NCI-H187 (cell line): ENCODE measurements around the gene BFSP1.

ENCODE experiments used
- DNase-seq, 2 experiments: peaks; one replicate each; lab custom pipeline; 2025; lab: John Stamatoyannopoulos, UW

BFSP1 gene

DNA sequence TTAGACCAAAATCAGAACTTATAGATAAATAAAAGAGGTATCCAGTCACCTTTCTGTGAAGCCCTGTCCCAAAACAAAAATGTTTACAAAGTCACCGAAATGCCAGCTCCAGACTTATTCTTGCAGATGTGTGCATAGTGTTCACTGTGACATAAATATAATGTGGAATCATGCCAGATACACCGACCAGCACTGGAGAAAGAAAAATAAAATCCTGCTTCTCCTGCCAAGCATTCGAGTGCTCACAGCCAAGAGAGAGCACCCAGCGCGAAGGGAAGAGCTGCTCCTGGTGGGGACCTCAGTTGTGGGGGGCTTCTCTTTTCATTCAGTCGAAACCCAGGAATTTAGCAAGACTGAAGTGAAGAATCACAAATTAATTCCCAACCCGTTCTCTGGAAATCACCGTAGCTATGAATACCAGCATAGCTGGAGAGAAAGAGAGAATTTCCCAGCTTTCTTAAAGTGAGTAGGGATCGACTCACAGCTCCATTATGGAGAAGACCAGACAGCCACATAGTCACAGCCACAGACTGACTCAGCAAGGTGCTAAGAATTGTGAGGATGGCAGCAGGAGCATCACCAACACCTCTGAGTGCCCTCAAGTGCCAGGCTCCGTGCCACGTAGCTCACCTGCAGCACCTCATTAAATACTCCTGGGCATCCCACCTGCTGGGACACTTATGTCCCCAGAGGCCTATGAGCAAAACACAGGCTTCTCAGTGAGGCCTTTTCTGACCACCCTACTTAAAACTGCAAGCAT lies 33.2 kb downstream of the BFSP1 start:
- DNase-seq, result no peak

- DNase-seq, result no peak
Observed at GRCh38 chr20:17495826-17496225, 35.4 kb downstream of the BFSP1 start.

- DNase-seq, result no peak
Observed at GRCh38 chr20:17494201-17494600, 37.0 kb downstream of the BFSP1 start.

DNA sequence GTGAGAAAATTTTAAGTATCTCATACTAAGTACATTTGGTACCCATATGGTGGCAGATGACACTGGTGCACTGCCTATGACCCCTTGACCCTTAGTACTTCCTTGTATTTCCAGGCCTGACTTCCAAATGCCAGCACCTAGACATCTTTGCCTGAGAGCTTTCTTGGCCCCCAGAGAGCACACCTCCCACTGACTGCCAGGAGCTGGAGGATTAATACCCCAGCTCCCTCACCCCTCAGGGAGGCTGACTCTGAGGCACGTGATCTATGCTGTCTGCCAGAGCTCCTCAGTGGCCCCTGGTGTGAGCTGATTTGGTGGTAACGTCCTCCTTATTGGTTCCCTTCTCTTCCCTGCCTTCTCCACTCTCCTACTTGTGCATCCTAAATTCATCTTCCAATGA lies 38.0 kb downstream of the BFSP1 start:
- DNase-seq, result no peak

DNA sequence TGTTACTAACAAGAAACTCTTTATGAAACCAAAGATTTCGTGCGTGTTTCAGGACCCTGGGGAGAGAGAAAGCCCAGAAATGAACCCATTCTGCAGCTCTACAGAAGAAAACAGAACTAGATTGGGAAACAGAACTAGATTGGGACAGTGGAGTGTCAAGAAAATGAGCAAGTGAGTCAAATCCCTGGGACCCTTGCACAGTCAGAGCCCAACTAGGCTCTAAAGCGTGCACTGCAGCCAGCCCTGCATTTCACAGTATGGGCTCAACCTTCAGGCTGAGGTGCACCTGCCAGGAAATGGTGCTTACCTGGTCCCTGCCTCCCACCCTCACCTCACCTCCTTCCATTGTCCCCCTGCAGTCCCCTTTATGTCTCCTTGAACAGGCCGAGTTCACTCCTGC lies 39.7 kb downstream of the BFSP1 start:
- DNase-seq, result no peak

DNA sequence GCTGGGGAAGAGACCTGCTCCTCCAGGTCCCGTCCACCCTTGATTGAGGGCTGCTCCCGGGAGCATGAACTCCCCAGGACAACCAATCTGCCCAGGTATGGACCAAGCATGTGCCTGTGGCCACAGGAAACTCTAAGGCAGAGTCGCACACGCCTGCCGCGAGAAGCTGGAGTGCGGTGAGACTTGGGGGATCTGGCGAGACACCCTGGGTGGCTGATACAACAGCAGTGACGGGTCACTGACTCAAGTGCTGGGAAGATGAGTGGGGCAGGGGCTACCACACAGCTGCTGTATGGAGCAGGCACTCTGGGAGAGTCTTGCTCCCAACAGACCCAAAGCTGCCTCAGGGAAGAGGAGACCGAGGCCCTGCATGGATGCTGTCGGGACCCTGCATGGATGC lies 40.1 kb downstream of the BFSP1 start:
- no peak for DNase-seq

GRCh38 chr20:17490501-17490900 lies 40.7 kb downstream of the BFSP1 start:
- no peak for DNase-seq

- no peak for DNase-seq
Observed at GRCh38 chr20:17488916-17489600, 42.1 kb downstream of the BFSP1 start.

DNA sequence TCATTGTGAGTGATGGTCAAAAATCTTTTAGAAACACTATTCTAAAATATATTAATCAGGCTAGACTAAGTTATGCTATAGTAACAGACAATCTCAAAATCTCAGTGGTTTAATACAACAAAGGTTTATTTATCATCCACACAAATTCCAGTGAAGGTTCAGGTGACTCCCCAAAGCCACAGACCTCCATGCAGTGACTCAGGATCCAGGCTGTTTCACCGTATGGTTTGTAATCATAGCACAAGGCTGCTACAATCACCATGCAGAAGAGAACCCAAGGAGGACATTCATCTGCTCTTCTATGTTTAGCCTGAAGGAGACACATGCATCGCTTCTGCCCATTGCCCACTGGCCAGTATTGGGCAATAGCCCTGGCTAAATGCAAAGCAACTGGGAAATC lies 46.2 kb downstream of the BFSP1 start:
- DNase-seq, result no peak

DNA sequence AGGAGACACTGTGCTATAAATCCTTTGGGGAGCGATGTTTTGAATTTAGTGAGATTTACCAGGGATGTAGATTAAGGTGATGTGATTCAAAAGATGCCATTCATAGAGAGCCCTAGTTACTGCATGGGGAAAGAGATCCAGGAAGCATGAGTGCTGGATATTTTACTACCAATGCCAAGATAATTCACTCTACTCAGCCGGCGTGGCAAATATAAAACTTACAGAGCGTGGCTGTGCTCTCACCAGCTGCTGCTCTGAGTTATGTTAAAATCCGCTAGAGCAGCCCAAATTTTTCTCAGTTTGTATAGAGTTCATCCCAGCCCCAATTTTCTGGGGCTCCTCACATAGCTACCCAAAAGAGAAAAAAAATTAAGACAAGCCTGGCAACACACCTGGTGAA lies 48.6 kb downstream of the BFSP1 start:
- DNase-seq, result no peak

DNA sequence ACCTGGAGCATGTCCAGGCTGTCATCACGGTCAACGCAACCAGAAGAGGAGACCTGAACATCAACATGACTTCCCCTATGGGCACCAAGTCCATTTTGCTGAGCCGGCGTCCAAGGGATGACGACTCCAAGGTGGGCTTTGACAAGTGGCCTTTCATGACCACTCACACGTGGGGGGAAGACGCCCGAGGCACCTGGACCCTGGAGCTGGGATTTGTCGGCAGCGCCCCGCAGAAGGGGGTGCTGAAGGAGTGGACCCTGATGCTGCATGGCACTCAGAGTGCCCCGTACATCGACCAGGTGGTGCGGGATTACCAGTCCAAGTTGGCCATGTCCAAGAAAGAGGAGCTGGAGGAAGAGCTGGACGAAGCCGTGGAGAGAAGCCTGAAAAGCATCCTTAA lies 49.5 kb downstream of the BFSP1 start:
- DNase-seq, result no peak

DNA sequence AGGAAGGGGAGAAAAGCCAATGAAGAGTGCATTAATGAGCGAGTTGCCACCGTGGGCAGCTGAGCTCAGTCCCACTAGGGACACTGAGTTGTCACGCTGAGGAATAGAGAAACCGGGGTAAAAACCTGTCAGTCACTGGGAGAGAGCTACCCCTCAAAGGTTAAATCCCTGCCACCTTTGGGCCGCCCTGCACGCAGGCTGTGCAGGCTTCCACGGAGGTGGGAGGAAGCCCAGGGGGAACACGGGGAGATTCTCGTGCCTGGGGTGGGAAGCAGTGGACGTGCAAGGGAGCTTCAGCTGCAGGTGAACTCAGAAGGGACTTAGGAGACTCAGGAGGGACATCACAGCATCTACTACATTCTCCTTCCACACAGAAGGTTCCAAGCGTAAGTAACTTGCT lies 50.5 kb downstream of the BFSP1 start:
- no peak for DNase-seq

GRCh38 chr20:17479063-17479657 lies 52.0 kb downstream of the BFSP1 start:
- DNase-seq, result no peak

GRCh38 chr20:17473659-17474058 lies 57.5 kb downstream of the BFSP1 start:
- no peak for DNase-seq

GRCh38 chr20:17471606-17472187 lies 59.5 kb downstream of the BFSP1 start:
- peak; percentile 79 to 90 for DNase-seq

GRCh38 chr20:17470973-17471372 lies 60.2 kb downstream of the BFSP1 start:
- no peak for DNase-seq

- no peak for DNase-seq
Observed at GRCh38 chr20:17470521-17470920, 60.7 kb downstream of the BFSP1 start.

- no peak for DNase-seq
Observed at GRCh38 chr20:17469246-17470030, 61.7 kb downstream of the BFSP1 start.

DNA sequence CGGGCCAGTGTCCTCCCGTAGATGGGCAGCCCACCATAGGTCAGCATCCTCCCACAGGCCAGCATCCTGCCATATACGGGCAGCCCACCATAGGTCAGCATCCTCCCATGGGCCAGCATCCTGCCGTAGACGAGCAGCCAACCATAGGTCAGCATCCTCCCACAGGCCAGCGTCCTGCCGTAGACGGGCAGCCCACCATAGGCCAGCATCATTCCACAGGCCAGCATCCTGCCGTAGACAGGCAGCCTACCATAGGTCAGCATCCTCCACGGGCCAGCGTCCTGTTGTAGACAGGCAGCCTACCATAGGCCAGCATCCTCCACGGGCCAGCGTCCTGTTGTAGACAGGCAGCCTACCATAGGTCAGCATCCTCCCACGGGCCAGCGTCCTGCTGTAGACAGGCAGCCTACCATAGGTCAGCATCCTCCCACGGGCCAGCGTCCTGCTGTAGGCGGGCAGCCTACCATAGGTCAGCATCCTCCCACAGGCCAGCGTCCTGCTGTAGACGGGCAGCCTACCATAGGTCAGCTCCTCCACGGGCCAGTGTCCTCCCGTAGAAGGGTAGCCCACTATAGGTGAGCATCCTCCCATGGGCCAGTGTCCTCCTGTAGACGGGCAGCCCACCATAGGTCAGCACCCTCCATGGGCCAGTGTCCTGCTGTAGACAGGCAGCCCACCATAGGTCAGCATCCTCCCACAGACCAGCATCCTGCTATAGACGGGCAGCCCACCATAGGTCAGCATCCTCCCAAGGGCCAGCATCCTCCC lies 62.9 kb downstream of the BFSP1 start:
- no peak for DNase-seq

GRCh38 chr20:17467120-17467655 lies 64.0 kb downstream of the BFSP1 start:
- no peak for DNase-seq

- no peak for DNase-seq
Observed at GRCh38 chr20:17466641-17467040, 64.5 kb downstream of the BFSP1 start.
